GM12878 (cell line): Measurements from ENCODE around the gene PSMB9. TPM values are rescaled to one million over a fixed set of nuclear protein-coding genes. Genes with fewer than 3 reads are reported as not detected.

Experiments
- ASH2L ChIP-seq: fragments of 300-600, 200-600 bp; sonication (generic); IDR thresholded peaks from 2 replicates; pipeline ENCODE4 v1.6.1; 2017; ENCODE audit warnings: low read depth, mild to moderate bottlenecking, borderline replicate concordance
- CBFB ChIP-seq: IDR thresholded peaks from 2 replicates; pipeline ENCODE4 v1.6.1; 2016; ENCODE audit warnings: antibody characterized with exemption, low read depth
- CHD1 ChIP-seq: IDR thresholded peaks from 2 replicates; pipeline ENCODE4 v1.6.1; 2012; ENCODE audit warnings: low read depth, low read length, improper control_type of control experiment
- FOXM1 ChIP-seq: IDR thresholded peaks from 2 replicates; pipeline ENCODE4 v1.6.1; 2012; ENCODE audit warnings: low read depth, mild to moderate bottlenecking, inconsistent platforms, low read length, moderate library complexity
- HCFC1 ChIP-seq: fragments of 150-350 bp; IDR thresholded peaks from 2 replicates; pipeline ENCODE4 v1.6.1; 2014; ENCODE audit warnings: low read length
- HDAC6 ChIP-seq: fragments of 200-600 bp; sonication (generic); IDR thresholded peaks from one replicate; pipeline ENCODE4 v1.8.0; 2017; ENCODE audit warnings: antibody characterized with exemption; ENCODE audit not compliant: unreplicated experiment
- IKZF1 ChIP-seq: fragments of 450-650 bp; conservative IDR thresholded peaks from 2 replicates; pipeline ENCODE4 v1.6.1; 2017; ENCODE audit warnings: antibody characterized with exemption, mild to moderate bottlenecking
- MEF2A ChIP-seq: IDR thresholded peaks from 2 replicates; pipeline ENCODE4 v1.6.1; 2011; ENCODE audit warnings: low read depth, mild to moderate bottlenecking, low read length, moderate library complexity; ENCODE audit not compliant: insufficient read depth
- POLR2AphosphoS2 ChIP-seq: IDR thresholded peaks from 2 replicates; pipeline ENCODE4 v1.6.1; 2011; ENCODE audit warnings: low read depth, mild to moderate bottlenecking, low read length, improper control_type of control experiment, moderate library complexity
- SP1 ChIP-seq: IDR thresholded peaks from one replicate; pipeline ENCODE4 v1.6.1; 2011; ENCODE audit warnings: low read depth, low read length
- TARDBP ChIP-seq: IDR thresholded peaks from 2 replicates; pipeline ENCODE4 v1.6.1; 2016; ENCODE audit warnings: borderline replicate concordance
- ZZZ3 ChIP-seq: IDR thresholded peaks from 2 replicates; pipeline ENCODE4 v1.6.1; 2011; ENCODE audit warnings: low read depth; ENCODE audit not compliant: control insufficient read depth, insufficient read length
- polyA plus RNA-seq, 11 experiments: library from polyadenylated mRNA; depleted of rRNA in 4 of 11; unstranded in 6 of 11; stranded (reverse) in 5 of 11; fragments of >200 nt; fragmentation: Nextera tagmentation in 4 of 11; fragmentation: Illumina TruSeq in 1 of 11; extraction: Ambion mirVana in 4 of 11; extraction: Trizol in 1 of 11; gene quantifications; 1 replicate in 1 of 11; 2 replicates in 10 of 11; pipeline versions ENCODE4 v1.2.1 to v1.2.3, GENCODE V29; 2011 to 2016; ENCODE audit warnings: inconsistent platforms in 2 of 11, missing spikeins in 2 of 11, low read depth in 1 of 11
- total RNA-seq, 4 experiments: library from RNA; depleted of rRNA in 3 of 4; stranded (reverse); fragments of >200 nt in 3 of 4; fragmentation: Illumina TruSeq in 1 of 4; extraction: Trizol in 1 of 4; gene quantifications; 2 replicates each; pipeline versions ENCODE4 v1.2.1 to v1.2.3, GENCODE V29; 2013 to 2021
- TF ChIP-seq, protein P1 (sequence below): fragments of 450-650 bp; formaldehyde crosslinking; IDR thresholded peaks from 2 replicates; pipeline ENCODE4 v1.4.0; 2022; ENCODE audit warnings: mild to moderate bottlenecking, moderate library complexity
- TF ChIP-seq, protein P2 (sequence below): fragments of 450-650 bp; IDR thresholded peaks from 2 replicates; pipeline ENCODE4 v1.6.1; 2017; ENCODE audit warnings: low read depth, mild to moderate bottlenecking, moderate library complexity
- TF ChIP-seq, protein P3 (sequence below): IDR thresholded peaks from 2 replicates; pipeline ENCODE4 v1.6.1; 2012; ENCODE audit warnings: low read depth, low read length, improper control_type of control experiment
- TF ChIP-seq, protein P4 (sequence below): IDR thresholded peaks from 2 replicates; pipeline ENCODE4 v1.6.1; 2011; ENCODE audit warnings: mild to moderate bottlenecking, low read depth, low read length, moderate library complexity; ENCODE audit not compliant: insufficient replicate concordance
- TF ChIP-seq, protein P5 (sequence below): fragments of 150-350 bp; IDR thresholded peaks from 2 replicates; pipeline ENCODE4 v1.6.1; 2014; ENCODE audit warnings: mild to moderate bottlenecking, low read depth, low read length
- TF ChIP-seq, protein P6 (sequence below): IDR thresholded peaks from 2 replicates; pipeline ENCODE4 v1.6.1; 2011; ENCODE audit warnings: borderline replicate concordance, low read depth, mild to moderate bottlenecking, moderate library complexity, low read length; ENCODE audit not compliant: insufficient read depth, poor library complexity, severe bottlenecking

Gene PSMB9
- total and polyA plus RNA-seq, 10 of the 15 experiments (the other 5 are each of a cell fraction or from before 2014, with no cell fraction given): 167 to 517 (median 275) TPM

DNA sequence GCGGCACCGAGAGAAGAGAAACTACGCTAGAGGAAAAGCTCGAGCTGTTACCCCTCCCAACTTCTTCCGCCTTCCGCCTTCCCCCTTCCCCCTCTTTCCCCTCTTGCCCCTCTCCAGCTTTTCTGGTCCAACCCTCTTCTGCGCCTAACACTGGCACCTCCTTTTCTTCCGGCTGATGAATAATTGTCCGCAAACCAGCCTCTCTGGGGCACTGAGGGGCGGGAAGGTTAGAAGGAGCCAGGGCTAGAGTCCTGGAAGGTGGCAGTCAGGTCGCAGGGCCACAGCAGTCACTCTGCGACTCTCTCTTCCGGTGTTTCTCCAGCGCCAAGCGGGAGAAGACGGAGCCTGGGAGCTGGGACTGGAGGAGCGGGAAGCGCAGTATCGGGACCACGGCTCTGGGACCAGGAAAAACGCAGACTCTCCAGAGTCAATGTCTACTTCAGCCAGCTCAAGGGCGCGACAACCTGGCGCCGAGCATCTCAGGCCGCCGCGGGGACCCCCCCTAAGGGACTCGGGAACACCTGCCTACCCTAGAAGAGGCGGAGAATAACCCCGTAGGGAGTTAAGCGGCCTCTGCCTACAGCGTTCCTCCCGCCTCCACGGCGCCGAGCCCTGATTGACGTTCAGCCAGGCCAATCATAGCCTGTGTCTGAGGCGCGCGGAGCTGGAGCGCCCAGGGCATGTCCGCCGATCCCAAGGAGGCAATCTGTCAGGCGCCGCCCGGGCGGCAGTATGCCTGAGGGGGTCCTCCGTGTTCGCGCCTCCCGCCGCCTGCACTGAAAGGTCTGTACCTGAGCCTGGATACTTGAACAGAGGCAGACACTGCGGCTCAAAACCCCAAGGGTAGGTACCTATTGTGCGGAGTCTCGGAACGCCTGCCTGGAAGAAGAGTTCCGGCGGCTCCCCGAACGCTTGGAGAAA is 40.4 kb downstream of the PSMB9 start (continued):
- TF ChIP-seq, protein P1, sequence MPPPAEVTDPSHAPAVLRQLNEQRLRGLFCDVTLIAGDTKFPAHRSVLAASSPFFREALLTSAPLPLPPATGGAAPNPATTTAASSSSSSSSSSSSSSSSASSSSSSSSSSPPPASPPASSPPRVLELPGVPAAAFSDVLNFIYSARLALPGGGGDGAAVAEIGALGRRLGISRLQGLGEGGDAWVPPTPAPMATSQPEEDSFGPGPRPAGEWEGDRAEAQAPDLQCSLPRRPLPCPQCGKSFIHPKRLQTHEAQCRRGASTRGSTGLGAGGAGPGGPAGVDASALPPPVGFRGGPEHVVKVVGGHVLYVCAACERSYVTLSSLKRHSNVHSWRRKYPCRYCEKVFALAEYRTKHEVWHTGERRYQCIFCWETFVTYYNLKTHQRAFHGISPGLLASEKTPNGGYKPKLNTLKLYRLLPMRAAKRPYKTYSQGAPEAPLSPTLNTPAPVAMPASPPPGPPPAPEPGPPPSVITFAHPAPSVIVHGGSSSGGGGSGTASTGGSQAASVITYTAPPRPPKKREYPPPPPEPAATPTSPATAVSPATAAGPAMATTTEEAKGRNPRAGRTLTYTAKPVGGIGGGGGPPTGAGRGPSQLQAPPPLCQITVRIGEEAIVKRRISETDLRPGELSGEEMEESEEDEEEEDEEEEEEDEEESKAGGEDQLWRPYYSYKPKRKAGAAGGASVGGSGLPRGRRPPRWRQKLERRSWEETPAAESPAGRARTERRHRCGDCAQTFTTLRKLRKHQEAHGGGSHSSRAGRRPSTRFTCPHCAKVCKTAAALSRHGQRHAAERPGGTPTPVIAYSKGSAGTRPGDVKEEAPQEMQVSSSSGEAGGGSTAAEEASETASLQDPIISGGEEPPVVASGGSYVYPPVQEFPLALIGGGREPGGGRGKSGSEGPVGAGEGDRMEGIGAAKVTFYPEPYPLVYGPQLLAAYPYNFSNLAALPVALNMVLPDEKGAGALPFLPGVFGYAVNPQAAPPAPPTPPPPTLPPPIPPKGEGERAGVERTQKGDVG (CRISPR knock-in tag): no peak
- TF ChIP-seq HCFC1 (0 out of 2 replicates have a peak, but pooled peaks have one; percentile 8), TARDBP (0 out of 2 replicates have a peak, but pooled peaks have one; percentile 11), CBFB (peak; percentile 60; the same call in 1 of the 2 replicates), SP1 (peak; percentile 86), ASH2L (no peak), IKZF1 (peak; percentile 90), HDAC6 (no peak), FOXM1 (no peak), POLR2AphosphoS2 (peak; percentile 69), ZZZ3 (no peak), CHD1 (0 out of 2 replicates have a peak, but pooled peaks have one; percentile 21), MEF2A (no peak)
- TF ChIP-seq, protein P2, sequence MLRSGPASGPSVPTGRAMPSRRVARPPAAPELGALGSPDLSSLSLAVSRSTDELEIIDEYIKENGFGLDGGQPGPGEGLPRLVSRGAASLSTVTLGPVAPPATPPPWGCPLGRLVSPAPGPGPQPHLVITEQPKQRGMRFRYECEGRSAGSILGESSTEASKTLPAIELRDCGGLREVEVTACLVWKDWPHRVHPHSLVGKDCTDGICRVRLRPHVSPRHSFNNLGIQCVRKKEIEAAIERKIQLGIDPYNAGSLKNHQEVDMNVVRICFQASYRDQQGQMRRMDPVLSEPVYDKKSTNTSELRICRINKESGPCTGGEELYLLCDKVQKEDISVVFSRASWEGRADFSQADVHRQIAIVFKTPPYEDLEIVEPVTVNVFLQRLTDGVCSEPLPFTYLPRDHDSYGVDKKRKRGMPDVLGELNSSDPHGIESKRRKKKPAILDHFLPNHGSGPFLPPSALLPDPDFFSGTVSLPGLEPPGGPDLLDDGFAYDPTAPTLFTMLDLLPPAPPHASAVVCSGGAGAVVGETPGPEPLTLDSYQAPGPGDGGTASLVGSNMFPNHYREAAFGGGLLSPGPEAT: peak; percentile 64
- TF ChIP-seq, protein P3, sequence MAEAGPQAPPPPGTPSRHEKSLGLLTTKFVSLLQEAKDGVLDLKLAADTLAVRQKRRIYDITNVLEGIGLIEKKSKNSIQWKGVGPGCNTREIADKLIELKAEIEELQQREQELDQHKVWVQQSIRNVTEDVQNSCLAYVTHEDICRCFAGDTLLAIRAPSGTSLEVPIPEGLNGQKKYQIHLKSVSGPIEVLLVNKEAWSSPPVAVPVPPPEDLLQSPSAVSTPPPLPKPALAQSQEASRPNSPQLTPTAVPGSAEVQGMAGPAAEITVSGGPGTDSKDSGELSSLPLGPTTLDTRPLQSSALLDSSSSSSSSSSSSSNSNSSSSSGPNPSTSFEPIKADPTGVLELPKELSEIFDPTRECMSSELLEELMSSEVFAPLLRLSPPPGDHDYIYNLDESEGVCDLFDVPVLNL: peak; percentile 54; the same call in 1 of the 2 replicates
- TF ChIP-seq, protein P4, sequence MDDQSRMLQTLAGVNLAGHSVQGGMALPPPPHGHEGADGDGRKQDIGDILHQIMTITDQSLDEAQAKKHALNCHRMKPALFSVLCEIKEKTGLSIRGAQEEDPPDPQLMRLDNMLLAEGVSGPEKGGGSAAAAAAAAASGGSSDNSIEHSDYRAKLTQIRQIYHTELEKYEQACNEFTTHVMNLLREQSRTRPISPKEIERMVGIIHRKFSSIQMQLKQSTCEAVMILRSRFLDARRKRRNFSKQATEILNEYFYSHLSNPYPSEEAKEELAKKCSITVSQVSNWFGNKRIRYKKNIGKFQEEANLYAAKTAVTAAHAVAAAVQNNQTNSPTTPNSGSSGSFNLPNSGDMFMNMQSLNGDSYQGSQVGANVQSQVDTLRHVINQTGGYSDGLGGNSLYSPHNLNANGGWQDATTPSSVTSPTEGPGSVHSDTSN: peak; percentile 97
- TF ChIP-seq, protein P5, sequence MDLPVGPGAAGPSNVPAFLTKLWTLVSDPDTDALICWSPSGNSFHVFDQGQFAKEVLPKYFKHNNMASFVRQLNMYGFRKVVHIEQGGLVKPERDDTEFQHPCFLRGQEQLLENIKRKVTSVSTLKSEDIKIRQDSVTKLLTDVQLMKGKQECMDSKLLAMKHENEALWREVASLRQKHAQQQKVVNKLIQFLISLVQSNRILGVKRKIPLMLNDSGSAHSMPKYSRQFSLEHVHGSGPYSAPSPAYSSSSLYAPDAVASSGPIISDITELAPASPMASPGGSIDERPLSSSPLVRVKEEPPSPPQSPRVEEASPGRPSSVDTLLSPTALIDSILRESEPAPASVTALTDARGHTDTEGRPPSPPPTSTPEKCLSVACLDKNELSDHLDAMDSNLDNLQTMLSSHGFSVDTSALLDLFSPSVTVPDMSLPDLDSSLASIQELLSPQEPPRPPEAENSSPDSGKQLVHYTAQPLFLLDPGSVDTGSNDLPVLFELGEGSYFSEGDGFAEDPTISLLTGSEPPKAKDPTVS: no peak
- TF ChIP-seq, protein P6, sequence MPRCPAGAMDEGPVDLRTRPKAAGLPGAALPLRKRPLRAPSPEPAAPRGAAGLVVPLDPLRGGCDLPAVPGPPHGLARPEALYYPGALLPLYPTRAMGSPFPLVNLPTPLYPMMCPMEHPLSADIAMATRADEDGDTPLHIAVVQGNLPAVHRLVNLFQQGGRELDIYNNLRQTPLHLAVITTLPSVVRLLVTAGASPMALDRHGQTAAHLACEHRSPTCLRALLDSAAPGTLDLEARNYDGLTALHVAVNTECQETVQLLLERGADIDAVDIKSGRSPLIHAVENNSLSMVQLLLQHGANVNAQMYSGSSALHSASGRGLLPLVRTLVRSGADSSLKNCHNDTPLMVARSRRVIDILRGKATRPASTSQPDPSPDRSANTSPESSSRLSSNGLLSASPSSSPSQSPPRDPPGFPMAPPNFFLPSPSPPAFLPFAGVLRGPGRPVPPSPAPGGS: peak; percentile 39
